OCI-LY1 (cell line): Measurements from ENCODE around the gene SLC22A8.

ENCODE experiments used
- H2AFZ ChIP-seq: fragments of 200-600 bp; sonication (generic), shearing (Covaris generic); 2 replicates; pipeline ENCODE4 v1.6.0; 2014; ENCODE audit warnings: antibody characterized with exemption, mild to moderate bottlenecking, low read length
- H3F3A ChIP-seq: fragments of 200-600 bp; sonication (generic), shearing (Covaris generic); 2 replicates; pipeline ENCODE4 v1.6.0; 2014; ENCODE audit warnings: mild to moderate bottlenecking, antibody characterized with exemption, low read length, moderate library complexity; ENCODE audit not compliant: insufficient read depth
- H3K27ac ChIP-seq: fragments of 200-600 bp; sonication (generic); 2 replicates; pipeline ENCODE4 v1.5.1; 2014; ENCODE audit warnings: low read length, mixed run types, mild to moderate bottlenecking, low read depth; ENCODE audit not compliant: poor library complexity, severe bottlenecking
- H3K27me3 ChIP-seq: fragments of 200-600 bp; sonication (generic); 2 replicates; pipeline ENCODE4 v1.6.0; 2014; ENCODE audit warnings: antibody characterized with exemption, mild to moderate bottlenecking, low read length, moderate library complexity; ENCODE audit not compliant: insufficient read depth
- H3K36me3 ChIP-seq: fragments of 200-600 bp; sonication (generic); 2 replicates; pipeline ENCODE4 v1.6.1; 2014; ENCODE audit warnings: mild to moderate bottlenecking, antibody characterized with exemption, low read length, moderate library complexity, mixed read lengths; ENCODE audit not compliant: insufficient read depth
- H3K4me1 ChIP-seq: fragments of 200-600 bp; sonication (generic); 2 replicates; pipeline ENCODE4 v1.5.1; 2014; ENCODE audit warnings: mild to moderate bottlenecking, low read length, moderate library complexity; ENCODE audit not compliant: insufficient read depth, severe bottlenecking
- H3K4me2 ChIP-seq: fragments of 200-600 bp; sonication (generic), shearing (Covaris generic); 2 replicates; pipeline ENCODE4 v1.6.1; 2014; ENCODE audit warnings: low read length
- H3K4me3 ChIP-seq: fragments of 200-600 bp; sonication (generic); 2 replicates; pipeline ENCODE4 v1.5.1; 2014; ENCODE audit warnings: low read length, low read depth, mild to moderate bottlenecking, mixed read lengths; ENCODE audit not compliant: poor library complexity, severe bottlenecking
- H3K79me2 ChIP-seq: fragments of 200-600 bp; shearing (Covaris generic); 2 replicates; pipeline ENCODE4 v1.6.1; 2016; ENCODE audit warnings: mixed run types, low read length, mixed read lengths; ENCODE audit not compliant: insufficient read depth
- H3K9ac ChIP-seq: fragments of 200-600 bp; sonication (generic), shearing (Covaris generic); 2 replicates; pipeline ENCODE4 v1.6.1; 2014; ENCODE audit warnings: mild to moderate bottlenecking, low read length, mixed read lengths
- H3K9me2 ChIP-seq: fragments of 200-600 bp; sonication (generic), shearing (Covaris generic); 2 replicates; pipeline ENCODE4 v1.6.1; 2014; ENCODE audit warnings: low read depth, mild to moderate bottlenecking, low read length, mixed read lengths
- H3K9me3 ChIP-seq: fragments of 200-600 bp; shearing (Covaris generic); 2 replicates; pipeline ENCODE4 v1.6.1; 2014; ENCODE audit warnings: low read length, mixed read lengths
- H4K20me1 ChIP-seq: fragments of 200-600 bp; sonication (generic), shearing (Covaris generic); 2 replicates; pipeline ENCODE4 v1.6.0; 2016; ENCODE audit warnings: mild to moderate bottlenecking, low read length; ENCODE audit not compliant: insufficient read depth
- EZH2 ChIP-seq: fragments of 200-600 bp; sonication (generic), shearing (Covaris generic); IDR thresholded peaks from 2 replicates; pipeline ENCODE4 v1.8.0; 2017; ENCODE audit warnings: borderline replicate concordance, mixed run types, mild to moderate bottlenecking, antibody characterized with exemption, low read length, moderate library complexity, mixed read lengths
- TF ChIP-seq, protein P1 (sequence below): fragments of 200-600 bp; sonication (generic), shearing (Covaris generic); IDR thresholded peaks from 2 replicates; pipeline ENCODE4 v1.5.1; 2017; ENCODE audit warnings: mild to moderate bottlenecking, antibody characterized with exemption, low read length, moderate library complexity, mixed read lengths

Gene SLC22A8

DNA sequence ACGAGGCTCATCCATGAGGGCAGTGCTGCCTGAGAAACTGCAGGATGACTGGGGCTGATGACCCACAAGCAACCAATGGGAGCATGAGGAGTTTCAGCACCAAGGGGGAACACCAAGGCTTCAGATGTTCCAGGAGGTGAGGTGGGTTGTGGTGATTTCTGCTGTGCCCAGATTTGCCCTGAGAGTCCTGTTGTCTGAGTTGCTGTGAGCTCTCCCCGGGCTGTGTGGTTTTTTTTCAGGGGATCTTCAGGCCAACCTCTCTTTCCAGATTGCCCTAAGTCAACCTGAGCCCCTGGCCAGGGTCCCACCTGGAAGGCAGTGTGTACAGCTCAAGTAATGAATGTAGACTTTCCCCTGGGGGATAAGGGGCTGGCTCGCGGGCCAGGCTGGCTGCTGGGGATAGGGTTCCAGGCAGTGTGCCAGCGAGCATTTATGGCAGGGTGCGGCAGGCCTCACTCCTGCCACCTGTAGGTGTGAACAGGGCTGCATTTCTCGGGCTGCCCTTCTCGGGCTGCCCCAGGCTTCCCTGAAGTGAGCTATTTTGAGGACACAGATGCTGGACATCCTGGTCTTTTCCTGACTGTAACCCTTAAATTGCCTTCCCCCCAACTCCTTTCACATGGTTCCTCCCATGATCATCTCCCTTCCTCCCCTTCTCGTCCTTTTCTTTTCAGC is 40.7 kb downstream of the SLC22A8 start:
- Histone ChIP-seq H3K9me2 (no peaks in the 10 kb centered on the region), H3K79me2 (no peaks in the 10 kb centered on the region), H3K9ac (no peak overlapping the region), H3K27me3 (no peaks in the 10 kb centered on the region), H3K4me2 (no peak overlapping the region), H2AFZ (no peak overlapping the region), H3K36me3 (no peaks in the 10 kb centered on the region), H3F3A (no peaks in the 10 kb centered on the region), H4K20me1 (no peaks in the 10 kb centered on the region), H3K9me3 (no peaks in the 10 kb centered on the region), H3K4me1 (no peaks in the 10 kb centered on the region), H3K27ac (no peak overlapping the region), H3K4me3 (no peak overlapping the region)
- TF ChIP-seq, protein P1, sequence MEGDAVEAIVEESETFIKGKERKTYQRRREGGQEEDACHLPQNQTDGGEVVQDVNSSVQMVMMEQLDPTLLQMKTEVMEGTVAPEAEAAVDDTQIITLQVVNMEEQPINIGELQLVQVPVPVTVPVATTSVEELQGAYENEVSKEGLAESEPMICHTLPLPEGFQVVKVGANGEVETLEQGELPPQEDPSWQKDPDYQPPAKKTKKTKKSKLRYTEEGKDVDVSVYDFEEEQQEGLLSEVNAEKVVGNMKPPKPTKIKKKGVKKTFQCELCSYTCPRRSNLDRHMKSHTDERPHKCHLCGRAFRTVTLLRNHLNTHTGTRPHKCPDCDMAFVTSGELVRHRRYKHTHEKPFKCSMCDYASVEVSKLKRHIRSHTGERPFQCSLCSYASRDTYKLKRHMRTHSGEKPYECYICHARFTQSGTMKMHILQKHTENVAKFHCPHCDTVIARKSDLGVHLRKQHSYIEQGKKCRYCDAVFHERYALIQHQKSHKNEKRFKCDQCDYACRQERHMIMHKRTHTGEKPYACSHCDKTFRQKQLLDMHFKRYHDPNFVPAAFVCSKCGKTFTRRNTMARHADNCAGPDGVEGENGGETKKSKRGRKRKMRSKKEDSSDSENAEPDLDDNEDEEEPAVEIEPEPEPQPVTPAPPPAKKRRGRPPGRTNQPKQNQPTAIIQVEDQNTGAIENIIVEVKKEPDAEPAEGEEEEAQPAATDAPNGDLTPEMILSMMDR: peak; percentile 59
- TF ChIP-seq EZH2: no peak

DNA sequence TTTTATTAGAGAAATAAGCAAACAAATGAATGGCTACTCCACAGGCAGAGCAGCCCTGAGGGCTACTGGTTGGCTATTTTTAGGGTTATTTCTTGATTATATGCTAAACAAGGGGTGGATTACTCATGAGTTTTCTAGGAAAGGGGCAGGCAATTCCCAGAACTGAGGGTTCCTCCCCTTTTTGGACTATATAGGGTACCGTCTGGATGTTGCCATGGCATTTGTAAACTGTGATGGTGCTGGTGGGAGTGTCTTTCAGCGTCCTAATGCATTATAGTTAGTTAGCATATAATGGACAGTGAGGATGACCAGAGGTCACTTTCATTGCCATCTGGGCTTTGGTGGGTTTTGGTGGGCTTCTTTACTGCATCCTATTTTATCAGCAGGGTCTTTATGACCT is 50.1 kb downstream of the SLC22A8 start:
- TF ChIP-seq, protein P1: no peak
- no peak for TF ChIP-seq EZH2
- H2AFZ ChIP-seq: no peak overlapping the region
- H3K4me2 ChIP-seq: no peak overlapping the region
- no peaks in the 10 kb centered on the region for H3F3A ChIP-seq
- H3K36me3 ChIP-seq: no peaks in the 10 kb centered on the region
- H4K20me1 ChIP-seq: no peaks in the 10 kb centered on the region
- H3K4me3 ChIP-seq: no peak overlapping the region
- no peaks in the 10 kb centered on the region for H3K9me2 ChIP-seq
- no peaks in the 10 kb centered on the region for H3K9me3 ChIP-seq
- no peak overlapping the region for H3K27ac ChIP-seq
- no peaks in the 10 kb centered on the region; the same call in 1 of the 2 replicates for H3K27me3 ChIP-seq
- H3K4me1 ChIP-seq: no peaks in the 10 kb centered on the region
- H3K9ac ChIP-seq: no peak overlapping the region
- no peaks in the 10 kb centered on the region for H3K79me2 ChIP-seq

DNA sequence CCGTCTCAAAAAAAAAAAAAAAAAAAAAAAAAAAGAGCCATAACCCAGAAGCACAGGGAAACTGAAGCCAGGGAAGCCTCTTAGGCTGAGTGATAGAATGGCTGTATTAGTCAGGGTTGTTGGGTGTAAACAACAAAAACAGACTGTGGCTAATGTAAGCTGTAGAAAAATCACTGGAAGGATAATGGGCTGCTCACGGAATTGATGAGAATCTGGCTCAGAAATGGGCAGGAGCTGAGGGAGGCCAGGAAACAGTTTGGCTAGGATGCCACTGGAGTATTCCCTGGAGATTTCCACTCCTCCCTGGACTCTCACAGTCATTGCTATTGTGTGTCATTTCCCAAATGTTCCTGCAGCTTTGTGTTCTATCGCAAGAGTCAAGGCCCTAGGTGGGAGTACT is 53.2 kb downstream of the SLC22A8 start:
- TF ChIP-seq EZH2: no peak
- TF ChIP-seq, protein P1: no peak

More for the DNA sequence above, 53.2 kb downstream of the SLC22A8 start:
- H3K4me1 ChIP-seq: no peaks in the 10 kb centered on the region
- no peak overlapping the region for H3K4me3 ChIP-seq
- H3K9me3 ChIP-seq: no peaks in the 10 kb centered on the region
- no peak overlapping the region for H2AFZ ChIP-seq
- no peaks in the 10 kb centered on the region for H3F3A ChIP-seq
- no peaks in the 10 kb centered on the region for H4K20me1 ChIP-seq
- H3K4me2 ChIP-seq: no peak overlapping the region
- no peaks in the 10 kb centered on the region for H3K36me3 ChIP-seq
- no peaks in the 10 kb centered on the region; the same call in 1 of the 2 replicates for H3K27me3 ChIP-seq
- no peak overlapping the region for H3K9ac ChIP-seq
- no peaks in the 10 kb centered on the region for H3K79me2 ChIP-seq
- H3K27ac ChIP-seq: no peak overlapping the region
- H3K9me2 ChIP-seq: no peaks in the 10 kb centered on the region
